Subcutaneous adipose tissue (tissue), 4 donors: ENCODE results near the gene DMTF1. TPM values are rescaled to one million over a fixed set of nuclear protein-coding genes. Genes with fewer than 3 reads are reported as not detected.

Source experiments
- total RNA-seq, 4 donors: library from RNA; depleted of rRNA; stranded (reverse); fragments of >200 nt; gene quantifications; one replicate each; pipeline ENCODE4 v1.1.0, GENCODE V29; 2016
- TF ChIP-seq, protein P1 (sequence below): fragments of 450-650 bp; IDR thresholded peaks from one replicate; pipeline ENCODE4 v1.5.1; 2016; ENCODE audit warnings: low read depth, mild to moderate bottlenecking, control low read depth, antibody characterized with exemption, moderate library complexity

Gene DMTF1
- total RNA-seq, 4 donors from 2014 or later, result 85.3 to 119 (median 99.6) TPM

DNA sequence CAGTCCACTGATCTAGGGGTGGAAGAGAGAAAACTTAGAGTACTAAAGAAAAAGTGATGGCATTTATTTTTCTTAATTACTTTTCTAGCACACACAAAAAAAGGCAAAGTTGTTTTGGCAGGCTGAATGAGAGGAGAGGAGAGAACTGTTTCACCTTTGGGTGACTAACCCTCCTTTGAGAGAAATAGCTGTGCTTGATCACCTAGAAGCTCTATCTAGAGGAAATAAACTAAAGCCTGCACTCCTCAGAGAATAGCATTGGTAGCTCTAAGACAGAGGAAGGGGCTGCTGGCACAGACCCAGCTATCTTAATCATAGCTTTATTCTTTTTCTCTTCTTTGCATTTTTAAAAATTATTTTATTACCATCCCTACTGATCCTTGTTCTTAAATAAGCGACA, 61.0 kb downstream of the DMTF1 start:
- TF ChIP-seq, protein P1, sequence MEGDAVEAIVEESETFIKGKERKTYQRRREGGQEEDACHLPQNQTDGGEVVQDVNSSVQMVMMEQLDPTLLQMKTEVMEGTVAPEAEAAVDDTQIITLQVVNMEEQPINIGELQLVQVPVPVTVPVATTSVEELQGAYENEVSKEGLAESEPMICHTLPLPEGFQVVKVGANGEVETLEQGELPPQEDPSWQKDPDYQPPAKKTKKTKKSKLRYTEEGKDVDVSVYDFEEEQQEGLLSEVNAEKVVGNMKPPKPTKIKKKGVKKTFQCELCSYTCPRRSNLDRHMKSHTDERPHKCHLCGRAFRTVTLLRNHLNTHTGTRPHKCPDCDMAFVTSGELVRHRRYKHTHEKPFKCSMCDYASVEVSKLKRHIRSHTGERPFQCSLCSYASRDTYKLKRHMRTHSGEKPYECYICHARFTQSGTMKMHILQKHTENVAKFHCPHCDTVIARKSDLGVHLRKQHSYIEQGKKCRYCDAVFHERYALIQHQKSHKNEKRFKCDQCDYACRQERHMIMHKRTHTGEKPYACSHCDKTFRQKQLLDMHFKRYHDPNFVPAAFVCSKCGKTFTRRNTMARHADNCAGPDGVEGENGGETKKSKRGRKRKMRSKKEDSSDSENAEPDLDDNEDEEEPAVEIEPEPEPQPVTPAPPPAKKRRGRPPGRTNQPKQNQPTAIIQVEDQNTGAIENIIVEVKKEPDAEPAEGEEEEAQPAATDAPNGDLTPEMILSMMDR, result no peak

DNA sequence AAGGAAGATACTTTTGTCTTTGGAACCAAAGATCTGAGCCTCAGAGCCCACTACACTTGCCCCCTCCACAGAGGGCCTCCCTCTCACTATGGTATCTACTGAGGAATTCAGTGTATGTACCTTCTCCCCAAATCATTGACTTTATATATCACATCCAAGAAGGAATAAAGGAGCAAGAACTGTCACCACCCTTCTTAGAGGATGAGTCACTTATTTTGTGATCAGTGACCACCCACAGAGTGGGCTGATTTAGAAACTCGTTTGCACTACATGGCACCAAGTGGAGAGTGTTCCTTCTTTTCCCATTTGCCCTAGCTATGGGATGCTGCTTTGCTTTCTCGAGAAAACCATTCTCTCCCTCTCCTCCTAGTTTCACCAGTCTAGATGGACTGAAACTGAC, 61.6 kb downstream of the DMTF1 start:
- TF ChIP-seq, protein P1, result no peak

DNA sequence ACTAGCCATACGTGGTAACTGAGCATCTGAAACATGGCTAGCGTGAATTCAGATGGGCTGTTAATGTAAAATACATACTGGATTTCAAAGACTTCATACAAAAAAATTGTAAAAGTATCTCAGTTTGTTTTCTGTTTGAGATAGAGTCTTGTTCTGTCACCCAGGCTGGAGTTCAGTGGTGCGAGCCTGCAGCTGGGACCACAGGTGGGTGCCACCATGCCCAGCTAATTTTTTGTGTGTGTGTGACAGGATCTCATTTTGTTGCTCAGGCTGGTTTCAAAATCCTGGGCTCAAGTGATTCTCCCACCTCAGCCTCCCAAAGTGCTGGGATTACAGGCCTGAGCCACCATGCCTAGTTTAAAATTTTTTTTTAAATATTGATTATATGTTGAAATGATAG, 62.8 kb downstream of the DMTF1 start:
- TF ChIP-seq, protein P1, result no peak

DNA sequence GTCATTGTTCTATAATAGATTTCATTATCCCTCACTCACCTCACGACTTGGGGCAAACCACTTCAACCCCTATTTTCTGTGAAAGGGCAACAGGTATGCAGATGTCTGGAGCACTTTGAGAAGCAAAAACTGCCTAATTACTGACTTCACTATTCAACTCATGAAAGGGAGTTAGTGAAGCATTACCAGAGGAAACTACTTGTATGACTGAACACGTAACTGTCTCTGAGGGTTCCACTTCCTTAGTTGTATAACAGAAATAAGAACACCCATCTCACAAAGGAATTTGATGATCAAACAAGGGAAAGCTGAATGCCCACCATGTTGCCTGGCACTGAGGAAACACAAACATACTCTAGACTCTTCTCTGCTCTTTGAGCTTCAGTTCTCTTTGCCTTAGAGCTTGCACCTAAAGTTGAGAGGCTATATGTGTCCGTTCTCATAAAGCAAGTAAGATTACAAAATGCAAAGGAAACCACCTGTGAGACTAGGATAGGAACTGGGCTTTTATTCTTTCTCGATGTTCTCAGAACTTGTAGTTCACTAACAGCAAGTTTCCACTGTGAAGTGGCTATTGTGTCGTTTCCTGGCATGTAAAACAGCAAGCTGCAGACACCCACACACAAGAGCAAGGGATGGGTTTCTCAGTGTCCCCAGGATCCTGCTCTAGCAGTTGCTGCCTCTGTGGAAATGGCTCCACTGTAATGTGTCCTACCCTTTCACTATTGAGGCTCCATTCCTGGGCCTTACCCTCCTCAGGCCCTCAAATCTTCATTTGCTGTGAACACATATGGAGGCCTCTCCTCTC, 64.7 kb downstream of the DMTF1 start:
- TF ChIP-seq, protein P1, result no peak

DNA sequence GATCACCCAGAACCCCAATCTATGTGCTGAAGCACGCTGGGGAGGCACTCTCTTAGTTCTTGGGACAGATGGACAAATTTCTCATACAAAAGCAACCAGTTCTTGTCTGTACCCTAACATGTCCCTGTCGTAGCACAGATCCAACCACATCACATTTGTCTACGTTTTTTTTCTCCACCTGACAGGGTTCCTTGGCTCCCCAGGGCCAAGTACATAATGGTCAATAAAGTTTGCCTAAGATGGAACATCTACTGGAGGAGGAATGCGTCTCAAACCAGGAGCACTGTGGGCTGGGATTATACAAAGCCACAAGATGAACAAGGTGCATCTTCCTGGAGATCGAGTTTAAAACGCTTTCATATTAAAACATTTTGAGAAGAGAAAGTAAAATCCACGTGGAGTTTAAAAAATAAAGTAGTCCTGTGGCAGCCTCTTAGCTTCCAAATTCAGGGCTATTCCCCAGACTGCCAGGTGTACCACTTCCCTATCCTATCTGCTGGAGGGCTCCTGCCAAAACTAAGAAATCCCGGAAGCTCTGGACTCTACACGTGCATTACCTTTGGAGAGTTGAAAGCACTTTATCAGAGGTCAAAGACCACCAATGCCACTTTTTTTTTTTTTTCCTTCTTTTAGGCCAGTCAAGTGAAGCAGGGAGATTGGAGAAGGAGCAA, 65.9 kb downstream of the DMTF1 start:
- TF ChIP-seq, protein P1, result no peak

DNA sequence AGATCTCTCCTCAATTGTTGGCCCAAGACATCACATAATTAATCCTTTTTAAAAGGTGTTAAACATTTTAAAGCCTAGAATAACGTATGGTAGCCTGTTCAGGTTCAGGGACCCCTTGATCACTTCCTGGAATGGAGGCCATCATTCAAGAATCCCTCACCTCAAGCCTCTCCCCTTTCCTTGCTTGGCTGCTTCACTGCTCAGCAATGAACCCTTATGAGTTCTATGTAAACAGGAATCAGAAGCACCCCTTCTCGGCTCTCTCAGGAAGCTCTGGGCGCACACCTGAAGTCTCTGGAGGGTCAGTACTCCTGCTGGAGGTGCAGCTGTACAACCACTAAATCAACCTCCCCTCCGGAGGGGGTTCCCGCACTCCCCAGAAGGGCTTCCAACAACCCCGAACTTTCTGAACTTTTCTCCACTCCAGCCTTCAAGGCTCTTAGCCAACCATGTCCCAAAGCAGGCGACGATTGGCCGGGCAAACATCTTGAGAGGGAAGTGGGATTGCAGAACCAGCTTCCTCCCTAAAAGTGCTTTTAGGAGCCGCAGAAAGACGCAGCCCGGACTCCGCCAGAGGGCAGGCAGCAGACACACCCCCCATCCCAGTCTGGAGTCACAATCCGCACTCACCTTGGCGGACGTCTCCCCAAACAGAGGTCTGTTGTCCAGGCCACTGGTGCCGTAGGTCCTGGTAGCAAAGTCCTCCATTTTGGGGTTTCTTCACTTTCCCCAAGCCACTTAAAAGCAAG, 66.7 kb downstream of the DMTF1 start:
- TF ChIP-seq, protein P1, result no peak

DNA sequence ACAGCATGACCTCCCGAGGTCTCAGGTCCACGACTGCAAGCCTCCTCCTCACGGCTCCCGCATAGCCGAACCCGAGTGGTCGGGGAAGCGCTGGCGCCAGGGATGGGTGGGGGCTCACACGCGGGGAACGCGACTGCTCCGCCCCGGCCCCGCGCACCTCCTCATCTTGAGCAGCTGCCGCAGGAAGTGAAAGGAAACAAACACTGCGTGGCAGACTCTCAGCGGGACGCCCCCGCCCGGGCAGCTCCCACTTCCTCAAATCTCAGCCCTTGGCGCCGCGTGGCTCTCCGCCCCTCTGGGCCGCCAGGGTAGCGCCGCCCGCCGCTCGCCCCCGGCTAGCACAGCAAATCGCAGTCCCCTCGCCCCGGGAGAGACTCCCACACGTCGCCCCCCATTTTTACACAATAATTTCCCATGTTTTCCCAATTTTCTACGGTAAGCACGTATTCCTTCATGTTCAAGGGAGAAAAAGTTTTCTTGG, 67.3 kb downstream of the DMTF1 start, which contains the start of gene TMEM243:
TMEM243 (minus strand) TSS at position 188 of the 481 bp plus-strand sequence. CDS start 229 bp downstream, outside the sequence.
- TF ChIP-seq, protein P1, result no peak
